ENCODE results near the gene PRKAG2.

Gene PRKAG2

GRCh38 chr7:151699928-151700319 lies 177.0 kb downstream of the PRKAG2 start:
- H3K4me1 Mint-ChIP-seq (ENCODE audit: low read depth), result no peaks in the 10 kb centered on the region
- no peaks in the 10 kb centered on the region for H3K9me3 Mint-ChIP-seq
- H3K27ac Mint-ChIP-seq, result no peak overlapping the region
- no peak overlapping the region for H3K4me3 Mint-ChIP-seq
- H3K27me3 Mint-ChIP-seq (ENCODE audit: low read depth), result no peaks in the 10 kb centered on the region
- no peaks in the 10 kb centered on the region for H3K36me3 Mint-ChIP-seq (ENCODE audit: low read depth)
- DNase-seq (ENCODE audit: low spot score), result no peak

GRCh38 chr7:151699147-151699927 lies 177.6 kb downstream of the PRKAG2 start:
- Mint-ChIP-seq H3K4me1 (ENCODE audit: low read depth) (no peaks in the 10 kb centered on the region), H3K27ac (no peak overlapping the region), H3K27me3 (ENCODE audit: low read depth) (no peaks in the 10 kb centered on the region), H3K36me3 (ENCODE audit: low read depth) (no peaks in the 10 kb centered on the region), H3K9me3 (no peaks in the 10 kb centered on the region), H3K4me3 (no peak overlapping the region)
- DNase-seq (ENCODE audit: low spot score), result no peak

- DNase-seq (ENCODE audit: low spot score), result no peak
- Mint-ChIP-seq H3K27ac (no peak overlapping the region), H3K27me3 (ENCODE audit: low read depth) (no peaks in the 10 kb centered on the region), H3K4me1 (ENCODE audit: low read depth) (no peaks in the 10 kb centered on the region), H3K9me3 (no peaks in the 10 kb centered on the region), H3K36me3 (ENCODE audit: low read depth) (no peaks in the 10 kb centered on the region), H3K4me3 (no peak overlapping the region)
Measured at GRCh38 chr7:151697942-151698341, 179.0 kb downstream of the PRKAG2 start.

GRCh38 chr7:151697515-151697895 lies 179.4 kb downstream of the PRKAG2 start:
- no peaks in the 10 kb centered on the region for H3K9me3 Mint-ChIP-seq
- no peak overlapping the region for H3K27ac Mint-ChIP-seq
- no peak for DNase-seq (ENCODE audit: low spot score)
- H3K4me3 Mint-ChIP-seq, result no peak overlapping the region
- no peaks in the 10 kb centered on the region for H3K4me1 Mint-ChIP-seq (ENCODE audit: low read depth)
- H3K36me3 Mint-ChIP-seq (ENCODE audit: low read depth), result no peaks in the 10 kb centered on the region
- no peaks in the 10 kb centered on the region for H3K27me3 Mint-ChIP-seq (ENCODE audit: low read depth)

GRCh38 chr7:151696721-151697514 lies 180.0 kb downstream of the PRKAG2 start:
- Mint-ChIP-seq H3K4me3 (no peak overlapping the region), H3K9me3 (no peaks in the 10 kb centered on the region), H3K27me3 (ENCODE audit: low read depth) (no peaks in the 10 kb centered on the region), H3K4me1 (ENCODE audit: low read depth) (no peaks in the 10 kb centered on the region), H3K27ac (no peak overlapping the region), H3K36me3 (ENCODE audit: low read depth) (no peaks in the 10 kb centered on the region)
- no peak for DNase-seq (ENCODE audit: low spot score)

- Mint-ChIP-seq H3K27me3 (ENCODE audit: low read depth) (no peaks in the 10 kb centered on the region), H3K4me1 (ENCODE audit: low read depth) (no peaks in the 10 kb centered on the region), H3K4me3 (no peak overlapping the region), H3K9me3 (no peaks in the 10 kb centered on the region), H3K27ac (no peak overlapping the region), H3K36me3 (ENCODE audit: low read depth) (no peaks in the 10 kb centered on the region)
- no peak for DNase-seq (ENCODE audit: low spot score)
Measured at GRCh38 chr7:151695951-151696541, 180.9 kb downstream of the PRKAG2 start.

GRCh38 chr7:151694828-151695580 lies 181.9 kb downstream of the PRKAG2 start:
- H3K27me3 Mint-ChIP-seq (ENCODE audit: low read depth), result no peaks in the 10 kb centered on the region
- no peaks in the 10 kb centered on the region for H3K9me3 Mint-ChIP-seq
- no peak overlapping the region for H3K27ac Mint-ChIP-seq
- DNase-seq (ENCODE audit: low spot score), result no peak
- no peak overlapping the region for H3K4me3 Mint-ChIP-seq
- H3K36me3 Mint-ChIP-seq (ENCODE audit: low read depth), result no peaks in the 10 kb centered on the region
- H3K4me1 Mint-ChIP-seq (ENCODE audit: low read depth), result no peaks in the 10 kb centered on the region

- Mint-ChIP-seq H3K27me3 (ENCODE audit: low read depth) (no peaks in the 10 kb centered on the region), H3K36me3 (ENCODE audit: low read depth) (no peaks in the 10 kb centered on the region), H3K4me1 (ENCODE audit: low read depth) (no peaks in the 10 kb centered on the region), H3K27ac (no peak overlapping the region), H3K9me3 (no peaks in the 10 kb centered on the region), H3K4me3 (no peak overlapping the region)
- no peak for DNase-seq (ENCODE audit: low spot score)
Measured at GRCh38 chr7:151694441-151694827, 182.5 kb downstream of the PRKAG2 start.

GRCh38 chr7:151693140-151693539 lies 183.8 kb downstream of the PRKAG2 start:
- no peak overlapping the region for H3K4me3 Mint-ChIP-seq
- H3K27ac Mint-ChIP-seq, result no peak overlapping the region
- H3K36me3 Mint-ChIP-seq (ENCODE audit: low read depth), result no peaks in the 10 kb centered on the region
- no peaks in the 10 kb centered on the region for H3K4me1 Mint-ChIP-seq (ENCODE audit: low read depth)
- no peak for DNase-seq (ENCODE audit: low spot score)
- H3K9me3 Mint-ChIP-seq, result no peaks in the 10 kb centered on the region
- no peaks in the 10 kb centered on the region for H3K27me3 Mint-ChIP-seq (ENCODE audit: low read depth)

GRCh38 chr7:151692721-151693120 lies 184.2 kb downstream of the PRKAG2 start:
- no peaks in the 10 kb centered on the region for H3K9me3 Mint-ChIP-seq
- no peaks in the 10 kb centered on the region for H3K36me3 Mint-ChIP-seq (ENCODE audit: low read depth)
- no peak overlapping the region for H3K4me3 Mint-ChIP-seq
- no peak overlapping the region for H3K27ac Mint-ChIP-seq
- H3K4me1 Mint-ChIP-seq (ENCODE audit: low read depth), result no peaks in the 10 kb centered on the region
- no peaks in the 10 kb centered on the region for H3K27me3 Mint-ChIP-seq (ENCODE audit: low read depth)
- DNase-seq (ENCODE audit: low spot score), result no peak

GRCh38 chr7:151691449-151691848 lies 185.5 kb downstream of the PRKAG2 start:
- DNase-seq (ENCODE audit: low spot score), result no peak

GRCh38 chr7:151690606-151691005 lies 186.3 kb downstream of the PRKAG2 start:
- DNase-seq (ENCODE audit: low spot score), result no peak
- Mint-ChIP-seq H3K4me1 (ENCODE audit: low read depth) (no peaks in the 10 kb centered on the region), H3K36me3 (ENCODE audit: low read depth) (no peaks in the 10 kb centered on the region), H3K27ac (no peak overlapping the region), H3K4me3 (no peak overlapping the region), H3K27me3 (ENCODE audit: low read depth) (no peaks in the 10 kb centered on the region), H3K9me3 (no peaks in the 10 kb centered on the region)

More at GRCh38 chr7:151691449-151691848, 185.5 kb downstream of the PRKAG2 start:
- no peak overlapping the region for H3K27ac Mint-ChIP-seq
- H3K27me3 Mint-ChIP-seq (ENCODE audit: low read depth), result no peaks in the 10 kb centered on the region
- H3K36me3 Mint-ChIP-seq (ENCODE audit: low read depth), result no peaks in the 10 kb centered on the region
- H3K4me1 Mint-ChIP-seq (ENCODE audit: low read depth), result no peaks in the 10 kb centered on the region
- no peaks in the 10 kb centered on the region for H3K9me3 Mint-ChIP-seq
- H3K4me3 Mint-ChIP-seq, result no peak overlapping the region

- Mint-ChIP-seq H3K4me1 (ENCODE audit: low read depth) (no peaks in the 10 kb centered on the region), H3K9me3 (no peaks in the 10 kb centered on the region), H3K4me3 (no peak overlapping the region), H3K36me3 (ENCODE audit: low read depth) (no peaks in the 10 kb centered on the region), H3K27me3 (ENCODE audit: low read depth) (no peaks in the 10 kb centered on the region), H3K27ac (no peak overlapping the region)
- DNase-seq (ENCODE audit: low spot score), result no peak
Measured at GRCh38 chr7:151689196-151689971, 187.5 kb downstream of the PRKAG2 start.

Measured in T-helper 2 cell treated with Interferon-gamma antibody and Interleukin-4, amounts not matched to agents 5 μg/mL and 100 μg/mL, for 36 hours (primary cell).